Limb (tissue), 2 donors: ENCODE measurements around the gene AOPEP.
"Not testable (repeated sequence)": the region's sequence is repeated elsewhere in the genome, so short reads cannot be mapped to it uniquely, and the experiment has no call there.

Experiments
- DNase-seq, 2 donors: peaks; one replicate each; pipeline ENCODE4 v3.0.0-alpha.2; 2016; ENCODE audit errors: extremely low spot score in 2 of 2

The AOPEP gene

GRCh38 chr9:95012902-95013301 is 286.4 kb downstream of the AOPEP start:
- DNase-seq, result no peak

GRCh38 chr9:95014917-95015316 is 288.4 kb downstream of the AOPEP start:
- no peak for DNase-seq

GRCh38 chr9:95015569-95015968 is 289.1 kb downstream of the AOPEP start:
- DNase-seq, result no peak

GRCh38 chr9:95017062-95017461 is 290.6 kb downstream of the AOPEP start:
- no peak for DNase-seq

- no peak for DNase-seq
These were observed 291.2 kb downstream of the AOPEP start for GRCh38 chr9:95017661-95018060.

GRCh38 chr9:95018099-95018936 is 291.8 kb downstream of the AOPEP start:
- no peak for DNase-seq

- not testable (repeated sequence) for DNase-seq
These were observed 294.1 kb downstream of the AOPEP start for GRCh38 chr9:95020644-95021043.

GRCh38 chr9:95021166-95021886 is 294.8 kb downstream of the AOPEP start:
- no peak for DNase-seq

GRCh38 chr9:95022657-95023056 is 296.2 kb downstream of the AOPEP start:
- no peak for DNase-seq

- no peak for DNase-seq
These were observed 296.9 kb downstream of the AOPEP start for GRCh38 chr9:95023217-95024003.

- no peak for DNase-seq
These were observed 297.7 kb downstream of the AOPEP start for GRCh38 chr9:95024097-95024671.

GRCh38 chr9:95025213-95026147 is 299.0 kb downstream of the AOPEP start:
- DNase-seq, result no peak

GRCh38 chr9:95026148-95026524 is 299.6 kb downstream of the AOPEP start:
- no peak for DNase-seq

GRCh38 chr9:95027914-95028852 is 301.7 kb downstream of the AOPEP start:
- no peak for DNase-seq

GRCh38 chr9:95028853-95029219 is 302.3 kb downstream of the AOPEP start:
- DNase-seq, result no peak

GRCh38 chr9:95029288-95029687 is 302.8 kb downstream of the AOPEP start:
- no peak for DNase-seq

GRCh38 chr9:95029720-95030119 is 303.2 kb downstream of the AOPEP start:
- DNase-seq, result no peak

GRCh38 chr9:95030344-95030743 is 303.8 kb downstream of the AOPEP start:
- DNase-seq, result no peak

GRCh38 chr9:95030920-95031642 is 304.6 kb downstream of the AOPEP start:
- DNase-seq, result no peak
